Loucy (cell line): Measurements from ENCODE around the gene MS4A10.

ENCODE experiments used
- H2AFZ ChIP-seq: fragments of 200-600 bp; sonication (generic); 2 replicates; pipeline ENCODE4 v1.6.0; 2016; ENCODE audit warnings: antibody characterized with exemption, mild to moderate bottlenecking, low read length, moderate library complexity
- H3F3A ChIP-seq: fragments of 200-600 bp; 2 replicates; pipeline ENCODE4 v1.6.0; 2016; ENCODE audit warnings: antibody characterized with exemption, low read depth, mild to moderate bottlenecking
- H3K27me3 ChIP-seq: fragments of 200-600 bp; sonication (generic); 2 replicates; pipeline ENCODE4 v1.6.1; 2014; ENCODE audit warnings: low read length, mild to moderate bottlenecking; ENCODE audit not compliant: insufficient read depth, poor library complexity, severe bottlenecking
- H3K36me3 ChIP-seq: fragments of 200-600 bp; sonication (generic); 2 replicates; pipeline ENCODE4 v1.6.1; 2016; ENCODE audit warnings: low read length; ENCODE audit not compliant: insufficient read depth
- H3K4me1 ChIP-seq: fragments of 200-600 bp; sonication (generic); 2 replicates; pipeline ENCODE4 v1.5.1; 2014; ENCODE audit warnings: low read length, mild to moderate bottlenecking; ENCODE audit not compliant: insufficient read depth, poor library complexity, severe bottlenecking
- H3K4me2 ChIP-seq: fragments of 200-600 bp; sonication (generic); 2 replicates; pipeline ENCODE4 v1.6.0; 2014; ENCODE audit warnings: antibody characterized with exemption, low read length, low read depth, mild to moderate bottlenecking; ENCODE audit not compliant: poor library complexity, severe bottlenecking
- H3K4me3 ChIP-seq: fragments of 200-600 bp; sonication (generic); 2 replicates; pipeline ENCODE4 v1.5.1; 2014; ENCODE audit warnings: low read length, mild to moderate bottlenecking, mixed read lengths; ENCODE audit not compliant: poor library complexity, severe bottlenecking
- H3K79me2 ChIP-seq: fragments of 200-600 bp; sonication (generic); 2 replicates; pipeline ENCODE4 v1.6.1; 2014; ENCODE audit warnings: low read length; ENCODE audit not compliant: insufficient read depth
- H3K9ac ChIP-seq: fragments of 200-600 bp; sonication (generic); 2 replicates; pipeline ENCODE4 v1.6.0; 2014; ENCODE audit warnings: mild to moderate bottlenecking, low read depth, low read length, moderate library complexity; ENCODE audit not compliant: poor library complexity, severe bottlenecking
- H3K9me2 ChIP-seq: fragments of 200-600 bp; sonication (generic); replicated peaks from 2 replicates; pipeline ENCODE4 v1.6.1; 2016; ENCODE audit warnings: low read depth, low read length, mixed read lengths
- H3K9me3 ChIP-seq: fragments of 200-600 bp; sonication (generic); 2 replicates; pipeline ENCODE4 v1.6.1; 2014; ENCODE audit warnings: mild to moderate bottlenecking, antibody characterized with exemption, low read length, low read depth; ENCODE audit not compliant: insufficient read depth
- H4K20me1 ChIP-seq: fragments of 200-600 bp; sonication (generic); 2 replicates; pipeline ENCODE4 v1.6.0; 2014; ENCODE audit warnings: antibody characterized with exemption, low read length, mild to moderate bottlenecking; ENCODE audit not compliant: insufficient read depth, poor library complexity, severe bottlenecking
- CTCF ChIP-seq: fragments of 200-600 bp; sonication (generic); conservative IDR thresholded peaks from 2 replicates; pipeline ENCODE4 v1.5.1; 2014; ENCODE audit warnings: mild to moderate bottlenecking, antibody characterized with exemption, low read length
- EZH2phosphoT487 ChIP-seq: fragments of 200-600 bp; IDR thresholded peaks from 2 replicates; pipeline ENCODE4 v1.6.1; 2018; ENCODE audit warnings: antibody characterized with exemption, mild to moderate bottlenecking, moderate library complexity, borderline replicate concordance

MS4A10 gene

GRCh38 chr11:60741421-60741820, 43.7 kb upstream of the MS4A10 start:
- TF ChIP-seq EZH2phosphoT487, result no peak
- TF ChIP-seq CTCF, result no peak
- Histone ChIP-seq H3K27me3 (no peaks in the 10 kb centered on the region), H2AFZ (no peak overlapping the region), H3K9me3 (no peaks in the 10 kb centered on the region), H3K4me3 (no peak overlapping the region), H3F3A (no peaks in the 10 kb centered on the region), H3K4me1 (no peaks in the 10 kb centered on the region), H3K9ac (no peak overlapping the region), H3K36me3 (no peaks in the 10 kb centered on the region), H3K4me2 (no peak overlapping the region), H3K79me2 (no peaks in the 10 kb centered on the region), H3K9me2 (no peaks in the 10 kb centered on the region), H4K20me1 (no peaks in the 10 kb centered on the region)

- no peaks in the 10 kb centered on the region for H3K79me2 ChIP-seq
- H2AFZ ChIP-seq, result no peak overlapping the region
- no peak overlapping the region for H3K4me3 ChIP-seq
- H3K27me3 ChIP-seq, result no peaks in the 10 kb centered on the region
- no peak overlapping the region for H3K4me2 ChIP-seq
- no peaks in the 10 kb centered on the region for H3K4me1 ChIP-seq
- H3K9me3 ChIP-seq, result no peaks in the 10 kb centered on the region
- TF ChIP-seq CTCF (no peak), EZH2phosphoT487 (no peak)
- no peak overlapping the region for H3K9ac ChIP-seq
- H3K36me3 ChIP-seq, result no peaks in the 10 kb centered on the region
- no peaks in the 10 kb centered on the region for H3F3A ChIP-seq
- no peaks in the 10 kb centered on the region for H3K9me2 ChIP-seq
- no peaks in the 10 kb centered on the region for H4K20me1 ChIP-seq
Observed at GRCh38 chr11:60743058-60743457, 42.1 kb upstream of the MS4A10 start.

- TF ChIP-seq CTCF (no peak), EZH2phosphoT487 (no peak)
- H2AFZ ChIP-seq, result no peak overlapping the region
- H3F3A ChIP-seq, result no peaks in the 10 kb centered on the region
- no peaks in the 10 kb centered on the region for H3K4me1 ChIP-seq
- H3K9ac ChIP-seq, result no peak overlapping the region
- H4K20me1 ChIP-seq, result no peaks in the 10 kb centered on the region
- H3K27me3 ChIP-seq, result no peaks in the 10 kb centered on the region
- no peaks in the 10 kb centered on the region for H3K9me3 ChIP-seq
- no peak overlapping the region for H3K4me3 ChIP-seq
- H3K36me3 ChIP-seq, result no peaks in the 10 kb centered on the region
- H3K9me2 ChIP-seq, result no peaks in the 10 kb centered on the region
- no peaks in the 10 kb centered on the region for H3K79me2 ChIP-seq
- H3K4me2 ChIP-seq, result no peak overlapping the region
Observed at GRCh38 chr11:60744114-60744513, 41.0 kb upstream of the MS4A10 start.
